A673 (cell line): Measurements from ENCODE around the gene ACOT13.

ENCODE experiments used
- EZH2 ChIP-seq: fragments of 200-600 bp; sonication (generic); IDR thresholded peaks from 2 replicates; pipeline ENCODE4 v1.6.1; 2017; ENCODE audit warnings: borderline replicate concordance, low read depth, mild to moderate bottlenecking, mixed read lengths, antibody characterized with exemption, low read length; ENCODE audit not compliant: poor library complexity, severe bottlenecking
- TF ChIP-seq, protein P1 (sequence below): fragments of 300-800, 200-600 bp; sonication (generic); conservative IDR thresholded peaks from 2 replicates; pipeline ENCODE4 v1.5.1; 2017; ENCODE audit warnings: low read depth, mild to moderate bottlenecking, antibody characterized with exemption, low read length, moderate library complexity, mixed read lengths

DNA sequence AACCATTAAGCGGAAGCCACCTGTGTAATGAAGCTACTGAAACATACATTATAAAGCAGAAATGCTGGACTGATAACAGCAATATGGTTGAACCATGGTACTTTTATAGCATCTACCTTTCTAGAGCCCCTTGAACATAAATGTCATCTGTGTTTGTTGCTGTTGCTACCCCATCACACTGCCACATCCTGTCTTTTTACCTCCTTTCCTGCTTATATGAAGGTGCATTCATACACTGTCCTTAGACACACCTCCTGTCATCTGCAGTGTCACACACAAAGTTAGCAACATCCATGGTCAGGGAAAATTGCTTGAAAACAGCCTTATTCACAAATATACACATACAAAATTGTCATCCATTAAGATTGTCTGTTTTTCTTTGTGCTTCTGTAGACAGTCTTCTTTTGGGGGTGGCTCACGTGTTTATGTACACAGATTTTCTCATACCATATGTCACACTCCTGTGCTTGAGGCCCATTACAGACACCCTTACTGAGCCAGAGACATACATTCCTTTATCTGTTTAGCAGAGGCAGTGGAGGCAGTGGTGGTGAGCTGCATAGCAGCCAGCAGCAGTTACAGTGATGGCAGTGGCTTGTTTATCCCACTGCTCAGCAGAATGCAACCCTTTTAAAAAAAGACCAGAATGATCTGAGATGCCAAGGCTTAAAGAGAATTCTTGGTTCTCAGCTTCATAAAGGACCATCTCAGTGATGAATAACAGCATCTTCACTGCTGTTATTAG, 26.1 kb downstream of the ACOT13 start:
- TF ChIP-seq, protein P1, sequence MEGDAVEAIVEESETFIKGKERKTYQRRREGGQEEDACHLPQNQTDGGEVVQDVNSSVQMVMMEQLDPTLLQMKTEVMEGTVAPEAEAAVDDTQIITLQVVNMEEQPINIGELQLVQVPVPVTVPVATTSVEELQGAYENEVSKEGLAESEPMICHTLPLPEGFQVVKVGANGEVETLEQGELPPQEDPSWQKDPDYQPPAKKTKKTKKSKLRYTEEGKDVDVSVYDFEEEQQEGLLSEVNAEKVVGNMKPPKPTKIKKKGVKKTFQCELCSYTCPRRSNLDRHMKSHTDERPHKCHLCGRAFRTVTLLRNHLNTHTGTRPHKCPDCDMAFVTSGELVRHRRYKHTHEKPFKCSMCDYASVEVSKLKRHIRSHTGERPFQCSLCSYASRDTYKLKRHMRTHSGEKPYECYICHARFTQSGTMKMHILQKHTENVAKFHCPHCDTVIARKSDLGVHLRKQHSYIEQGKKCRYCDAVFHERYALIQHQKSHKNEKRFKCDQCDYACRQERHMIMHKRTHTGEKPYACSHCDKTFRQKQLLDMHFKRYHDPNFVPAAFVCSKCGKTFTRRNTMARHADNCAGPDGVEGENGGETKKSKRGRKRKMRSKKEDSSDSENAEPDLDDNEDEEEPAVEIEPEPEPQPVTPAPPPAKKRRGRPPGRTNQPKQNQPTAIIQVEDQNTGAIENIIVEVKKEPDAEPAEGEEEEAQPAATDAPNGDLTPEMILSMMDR, result no peak
- no peak for TF ChIP-seq EZH2
